ENCODE results near the gene EGFLAM.

The EGFLAM gene

DNA sequence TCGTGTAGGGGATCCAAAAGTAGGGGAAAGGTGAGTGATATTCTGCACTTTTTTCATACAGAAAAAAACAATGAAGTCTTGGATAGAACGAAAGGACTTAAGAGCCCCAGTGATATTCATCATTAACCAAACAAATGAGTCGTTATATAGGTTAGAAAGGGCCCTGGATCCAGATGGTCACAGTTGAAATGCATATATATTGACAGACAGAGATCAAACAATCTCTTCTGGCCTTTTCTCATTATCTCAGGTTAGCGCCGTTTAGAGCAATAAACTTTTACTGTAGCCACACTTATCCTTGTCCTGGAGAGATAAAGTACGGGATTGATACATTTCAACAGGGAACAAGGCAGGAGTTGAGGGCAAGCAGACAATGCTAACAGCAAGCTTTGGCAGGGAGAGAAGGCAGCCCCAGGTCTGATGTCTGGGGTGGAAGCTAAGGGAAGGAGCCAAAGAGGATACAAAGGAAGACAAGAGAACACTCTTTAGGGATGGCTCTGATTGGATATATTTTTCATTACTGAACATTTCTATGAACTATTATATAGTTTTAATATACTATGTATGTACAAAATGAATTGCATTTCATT is 221.1 kb downstream of the EGFLAM start:
- no peak for DNase-seq

DNA sequence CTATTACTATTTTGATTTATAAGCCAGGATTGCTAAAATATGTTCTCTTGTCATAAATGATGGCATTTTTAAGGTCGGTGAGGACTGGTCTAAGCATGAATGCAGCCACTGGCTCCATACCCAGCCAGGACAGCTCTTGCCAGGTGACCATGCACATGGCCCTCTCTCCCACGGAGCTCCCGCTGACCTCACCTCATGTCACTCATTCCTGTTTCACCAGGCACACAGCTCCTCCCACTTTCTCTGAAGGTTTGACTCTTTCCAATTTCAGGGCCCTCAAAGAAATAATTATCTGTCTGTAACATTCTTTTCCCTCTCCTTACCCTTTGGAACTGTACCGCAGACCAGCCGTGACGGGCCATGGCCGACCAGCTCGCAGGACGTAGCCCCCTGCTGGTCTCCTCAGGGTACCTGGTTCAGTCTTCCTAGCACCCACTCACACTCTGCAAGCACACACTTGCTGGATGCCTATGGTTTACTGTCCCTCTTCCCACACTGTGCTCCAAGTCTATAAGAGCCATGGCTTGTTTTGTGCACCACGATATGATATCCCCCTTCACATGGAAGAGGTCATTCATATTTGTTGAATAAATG is 225.5 kb downstream of the EGFLAM start:
- DNase-seq = no peak

DNA sequence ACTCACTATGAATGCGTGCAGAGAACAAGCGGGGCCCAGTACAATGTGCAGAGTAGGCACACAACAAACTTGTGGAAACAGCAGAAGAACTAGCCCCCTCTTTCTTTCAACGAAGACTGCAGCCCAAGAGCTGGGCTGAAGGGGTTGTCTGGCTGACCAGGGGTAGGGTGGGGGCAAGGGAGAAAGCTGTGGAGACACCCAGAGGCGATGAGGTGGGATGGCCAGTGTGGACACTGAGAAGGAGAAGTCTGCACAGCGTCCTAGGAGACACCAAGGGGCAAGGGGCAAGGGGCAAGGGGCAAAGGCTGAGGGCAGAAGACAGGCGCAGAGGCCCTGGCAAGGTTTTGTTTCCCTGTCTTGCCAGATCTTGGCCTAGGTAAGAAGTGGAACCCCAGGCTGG is 235.8 kb downstream of the EGFLAM start:
- no peak for DNase-seq

DNA sequence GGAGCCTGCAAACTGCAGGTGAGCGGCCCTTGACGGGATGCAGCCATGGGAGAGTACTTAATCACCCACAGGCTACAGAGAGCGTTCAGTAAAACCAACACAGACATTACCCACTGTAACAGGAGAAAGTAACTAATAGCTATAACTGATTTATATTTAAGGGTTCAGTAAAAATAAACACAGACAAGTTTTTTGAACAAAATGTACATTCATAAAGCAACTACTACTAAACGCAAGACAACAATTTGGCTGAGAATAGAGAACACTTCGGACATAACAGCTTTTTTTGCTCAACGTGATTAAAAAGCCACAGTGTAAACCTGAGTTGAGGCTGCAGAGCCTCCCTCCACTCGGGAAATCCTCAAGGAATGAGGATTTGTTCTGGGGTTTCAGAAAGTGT is 236.4 kb downstream of the EGFLAM start:
- no peak for DNase-seq

DNA sequence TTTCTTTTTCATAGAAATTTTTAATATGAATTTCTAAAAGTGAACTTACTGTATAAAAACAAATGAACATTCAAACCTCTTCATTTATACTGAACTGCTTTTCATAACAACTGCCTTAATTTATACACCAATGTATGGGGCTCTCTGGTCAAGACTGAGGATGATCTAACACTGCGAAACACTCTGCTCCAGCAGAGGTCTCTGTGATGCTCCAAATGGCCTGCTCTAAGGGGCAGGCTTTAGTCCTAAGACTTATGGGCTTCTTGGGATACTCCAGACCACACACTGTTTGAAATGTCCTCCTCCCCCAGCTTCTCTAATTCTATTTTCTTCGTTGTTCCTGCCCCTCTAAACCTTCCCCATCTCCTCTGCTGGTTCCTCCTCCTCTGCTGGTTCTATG is 239.6 kb downstream of the EGFLAM start:
- DNase-seq = no peak

DNA sequence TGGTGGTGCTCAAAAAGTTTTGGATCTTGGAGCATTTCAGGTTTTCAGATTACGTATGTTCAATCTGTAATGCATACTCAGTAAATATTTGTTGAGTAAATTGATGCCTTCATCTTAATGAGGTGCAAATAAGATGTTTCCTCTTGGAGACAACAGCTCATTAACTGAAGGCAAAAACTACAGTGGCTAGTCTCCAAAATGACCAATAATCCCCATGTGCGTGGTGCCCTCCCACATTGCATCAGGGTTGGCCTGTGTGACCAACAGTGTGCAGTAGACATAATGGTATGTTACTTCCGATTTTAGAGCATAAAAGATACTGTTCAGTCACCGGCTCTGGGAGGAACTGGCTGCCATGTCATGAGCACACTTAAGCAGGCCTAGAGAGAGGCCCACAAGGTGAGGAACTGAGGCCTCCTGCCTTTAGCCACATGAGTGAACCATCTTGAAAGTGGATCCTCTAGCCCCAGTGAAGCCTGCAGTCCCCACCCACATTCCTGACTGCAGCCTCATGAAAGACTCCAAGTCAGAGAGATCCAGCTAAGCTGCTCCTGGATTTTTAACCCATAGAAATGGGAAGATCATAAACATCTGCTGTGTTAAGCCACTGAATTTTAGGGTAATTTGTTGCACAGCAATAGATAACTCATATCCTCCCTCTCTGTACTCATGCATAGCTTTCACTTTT is 242.4 kb downstream of the EGFLAM start:
- no peak for DNase-seq

DNA sequence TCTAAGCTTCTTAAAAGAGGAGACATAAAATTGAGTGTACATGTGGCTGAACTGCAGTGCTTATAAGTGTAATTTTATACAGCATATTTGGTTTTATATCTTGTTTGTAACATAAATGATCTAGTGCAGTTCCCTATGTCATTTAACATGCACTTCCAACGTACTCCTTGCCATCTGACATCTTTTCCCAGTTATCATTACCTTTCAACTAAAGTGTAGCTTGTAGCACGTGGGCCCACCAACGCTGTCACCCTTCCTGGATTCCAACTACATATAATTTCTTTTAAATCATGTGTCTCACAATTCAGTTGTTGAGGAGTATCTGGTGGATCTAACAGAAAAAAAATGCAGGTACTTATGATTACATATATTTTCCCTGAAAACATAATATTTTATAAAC is 247.9 kb downstream of the EGFLAM start:
- no peak for DNase-seq

DNA sequence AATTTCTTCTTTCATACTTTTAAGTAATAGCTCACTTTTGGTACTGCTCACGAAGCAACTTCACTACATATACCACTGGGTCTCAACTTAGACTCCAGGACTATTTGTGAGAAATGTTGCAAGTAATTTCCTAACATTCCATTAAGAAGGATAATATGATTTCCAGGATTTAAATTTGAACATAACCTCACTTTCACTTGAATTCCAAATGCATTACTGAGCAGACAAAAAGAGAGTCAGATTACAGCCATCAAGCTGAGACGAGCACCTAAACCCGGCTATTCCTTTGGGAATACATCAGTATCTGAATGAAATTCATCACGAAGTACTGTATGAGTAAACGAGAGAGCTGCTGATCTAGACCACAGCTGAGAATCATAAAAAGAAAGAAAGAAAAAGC is 250.8 kb downstream of the EGFLAM start:
- DNase-seq = no peak
